Measurements from ENCODE around the gene PIGM. TPM values are rescaled to one million over a fixed set of nuclear protein-coding genes. Genes with fewer than 3 reads are reported as not detected.

PIGM gene
- total RNA-seq, 2 experiments from 2014 or later: 3.9 to 4.0 TPM

- peak overlapping the region; percentile 70 for H3K4me3 Mint-ChIP-seq
- intact Hi-C loops (cut with micrococcal nuclease): no loop called here
- no peaks in the 10 kb centered on the region for H3K9me3 Mint-ChIP-seq
- peaks cover 12% of the 10 kb centered on the region for H3K4me1 Mint-ChIP-seq (ENCODE audit: low read depth)
- ATAC-seq (no peak), DNase-seq (no peak)
- no peak for TF ChIP-seq CTCF (IDR thresholded peaks at IDR 0.05)
- peaks cover 13% of the 10 kb centered on the region for H3K27me3 Mint-ChIP-seq
- peak overlapping the region; percentile 81 for H3K27ac Mint-ChIP-seq
- CTCF ChIA-PET: interaction anchor here (0.6 to 21.6 kb wide), 28 partner anchors 8 to 332 kb away, joined by 3 to 693 read pairs (median 5); partner anchors contain the start of genes IGSF8, KCNJ10, KCNJ9 and PIGM
- POLR2A ChIA-PET: interaction anchor here (0.6 to 2.0 kb wide), 6 partner anchors 16 to 84 kb away, joined by 3 to 11 read pairs (median 4); partner anchors contain the start of genes KCNJ10 and PIGM
- no peaks in the 10 kb centered on the region for H3K36me3 Mint-ChIP-seq (ENCODE audit: low read depth)
These were observed 15.6 kb upstream of the PIGM start for GRCh38 chr1:160047111-160047991.

- Mint-ChIP-seq H3K4me3 (peak overlapping the region; percentile 70), H3K36me3 (ENCODE audit: low read depth) (no peaks in the 10 kb centered on the region), H3K27ac (peak overlapping the region; percentile 81), H3K27me3 (peaks cover 12% of the 10 kb centered on the region), H3K4me1 (ENCODE audit: low read depth) (peaks cover 12% of the 10 kb centered on the region), H3K9me3 (no peaks in the 10 kb centered on the region)
- peak; percentile 91 for TF ChIP-seq CTCF (IDR thresholded peaks at IDR 0.05)
- peak; percentile 87 for ATAC-seq
- ChIA-PET CTCF (interaction anchor here (0.6 to 21.6 kb wide), 39 partner anchors 9 to 333 kb away, joined by 3 to 693 read pairs (median 4); partner anchors contain the start of genes IGSF8, KCNJ10, KCNJ9 and PIGM), POLR2A (interaction anchor here (0.5 to 2.0 kb wide), 8 partner anchors 15 to 355 kb away, joined by 3 to 11 read pairs (median 3); partner anchors contain the start of genes IGSF8, KCNJ10 and PIGM)
- peak; percentile 54 for DNase-seq
- intact Hi-C loops (cut with micrococcal nuclease): no loop called here
These were observed 14.8 kb upstream of the PIGM start for GRCh38 chr1:160046494-160047110.

GRCh38 chr1:160045653-160046052 is 13.9 kb upstream of the PIGM start:
- POLR2A ChIA-PET: interaction anchor here (0.8 to 2.0 kb wide), 9 partner anchors 13 to 52 kb away, joined by 3 to 11 read pairs (median 3); partner anchors contain the start of genes IGSF8, KCNJ10, KCNJ9 and PIGM

GRCh38 chr1:160043543-160043942 is 11.8 kb upstream of the PIGM start:
- H3K4me3 Mint-ChIP-seq: no peak overlapping the region
- DNase-seq (no peak), ATAC-seq (no peak)
- peaks cover 9% of the 10 kb centered on the region for H3K27me3 Mint-ChIP-seq
- intact Hi-C loops (cut with micrococcal nuclease): no loop called here
- H3K36me3 Mint-ChIP-seq (ENCODE audit: low read depth): no peaks in the 10 kb centered on the region
- peaks cover 12% of the 10 kb centered on the region for H3K4me1 Mint-ChIP-seq (ENCODE audit: low read depth)
- CTCF ChIA-PET: interaction anchor here (1.2 to 21.6 kb wide), 3 partner anchors 13 to 37 kb away, joined by 3 to 693 read pairs (median 8); partner anchors contain the start of genes KCNJ10 and KCNJ9
- TF ChIP-seq CTCF (IDR thresholded peaks at IDR 0.05): no peak
- POLR2A ChIA-PET: no interaction called here
- H3K9me3 Mint-ChIP-seq: no peaks in the 10 kb centered on the region
- H3K27ac Mint-ChIP-seq: no peak overlapping the region

More at GRCh38 chr1:160045653-160046052, 13.9 kb upstream of the PIGM start:
- Mint-ChIP-seq H3K27me3 (peaks cover 12% of the 10 kb centered on the region), H3K9me3 (no peaks in the 10 kb centered on the region), H3K4me3 (no peak overlapping the region), H3K4me1 (ENCODE audit: low read depth) (peaks cover 12% of the 10 kb centered on the region), H3K36me3 (ENCODE audit: low read depth) (no peaks in the 10 kb centered on the region), H3K27ac (no peak overlapping the region)
- intact Hi-C loops (cut with micrococcal nuclease): no loop called here
- CTCF ChIA-PET: interaction anchor here (0.5 to 21.6 kb wide), 25 partner anchors 9 to 472 kb away, joined by 3 to 693 read pairs (median 5); partner anchors contain the start of genes IGSF8, KCNJ10, KCNJ9 and PIGM
- TF ChIP-seq CTCF (IDR thresholded peaks at IDR 0.05): no peak
- ATAC-seq (no peak), DNase-seq (no peak)
